ENCODE measurements around the gene LMTK3. TPM values are rescaled to one million over a fixed set of nuclear protein-coding genes. Genes with fewer than 3 reads are reported as not detected.
A peak's percentile ranks its signal among the peaks of the same experiment; 100 is the strongest.

Gene LMTK3
- total RNA-seq, 3 donors from 2014 or later (not counting 1 experiment from before 2014, with no cell fraction given) = 0.64 to 2.9 (median 1.9) TPM

DNA sequence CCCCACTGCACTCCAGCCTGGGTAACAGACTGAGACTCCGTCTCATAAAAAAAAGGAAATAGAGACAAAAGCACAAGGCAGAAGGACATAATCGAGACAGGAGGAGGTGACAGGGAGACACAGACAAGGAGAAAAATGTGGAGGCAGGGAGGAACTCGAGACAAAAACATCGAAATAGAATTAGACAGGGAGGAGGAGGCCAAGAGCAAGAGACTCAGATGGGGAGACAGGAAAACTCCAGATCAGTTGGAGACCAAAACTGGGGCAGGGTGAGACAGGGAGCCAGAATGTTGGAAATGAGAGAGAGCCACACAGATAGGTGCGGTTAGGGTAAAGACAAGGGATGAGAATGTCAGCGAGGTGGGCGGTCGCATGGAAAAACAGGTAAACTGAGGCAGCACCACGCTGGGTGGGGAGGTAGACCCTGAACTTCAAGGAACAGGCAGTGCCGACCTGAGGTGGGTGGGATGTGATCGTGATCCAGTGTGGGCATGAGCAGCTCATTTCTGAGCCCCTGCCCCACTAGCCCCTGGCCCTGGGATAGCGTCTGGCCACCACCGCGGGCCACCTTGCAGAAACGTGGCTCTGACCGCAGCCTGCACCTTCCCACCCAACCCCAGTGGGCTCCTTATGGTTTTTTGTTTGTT lies 27.3 kb downstream of the LMTK3 start:
- 88% methylated on average over 15 of the region's 16 CpGs for WGBS (ENCODE audit: insufficient coverage)
- TF ChIP-seq, protein P1, sequence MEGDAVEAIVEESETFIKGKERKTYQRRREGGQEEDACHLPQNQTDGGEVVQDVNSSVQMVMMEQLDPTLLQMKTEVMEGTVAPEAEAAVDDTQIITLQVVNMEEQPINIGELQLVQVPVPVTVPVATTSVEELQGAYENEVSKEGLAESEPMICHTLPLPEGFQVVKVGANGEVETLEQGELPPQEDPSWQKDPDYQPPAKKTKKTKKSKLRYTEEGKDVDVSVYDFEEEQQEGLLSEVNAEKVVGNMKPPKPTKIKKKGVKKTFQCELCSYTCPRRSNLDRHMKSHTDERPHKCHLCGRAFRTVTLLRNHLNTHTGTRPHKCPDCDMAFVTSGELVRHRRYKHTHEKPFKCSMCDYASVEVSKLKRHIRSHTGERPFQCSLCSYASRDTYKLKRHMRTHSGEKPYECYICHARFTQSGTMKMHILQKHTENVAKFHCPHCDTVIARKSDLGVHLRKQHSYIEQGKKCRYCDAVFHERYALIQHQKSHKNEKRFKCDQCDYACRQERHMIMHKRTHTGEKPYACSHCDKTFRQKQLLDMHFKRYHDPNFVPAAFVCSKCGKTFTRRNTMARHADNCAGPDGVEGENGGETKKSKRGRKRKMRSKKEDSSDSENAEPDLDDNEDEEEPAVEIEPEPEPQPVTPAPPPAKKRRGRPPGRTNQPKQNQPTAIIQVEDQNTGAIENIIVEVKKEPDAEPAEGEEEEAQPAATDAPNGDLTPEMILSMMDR (IDR thresholded peaks at IDR 0.05) = no peak
- peaks cover 0 to 7% of the 10 kb centered on the region in 2 donors for H3K27me3 Mint-ChIP-seq (ENCODE audit: low read depth in 2 of 2)
- Histone ChIP-seq H3K27ac (ENCODE audit: low read length) (no peak overlapping the region), H3K9me3 (ENCODE audit: control insufficient read depth, insufficient read depth, low read length) (no peaks in the 10 kb centered on the region), H3K4me3 (ENCODE audit: low read length) (no peak overlapping the region), H3K4me1 (ENCODE audit: control insufficient read depth, insufficient read depth, low read length) (peaks cover 18% of the 10 kb centered on the region), H3K36me3 (ENCODE audit: control insufficient read depth, insufficient read depth, low read length) (no peaks in the 10 kb centered on the region), H3K27me3 (ENCODE audit: control insufficient read depth, insufficient read depth, low read length) (no peaks in the 10 kb centered on the region)
- H3K4me3 Mint-ChIP-seq = peak overlapping the region; percentile 47
- H3K4me1 Mint-ChIP-seq = peaks cover 9 to 14% of the 10 kb centered on the region in 2 donors
- H3K36me3 Mint-ChIP-seq = no peaks in the 10 kb centered on the region
- no peak for DNase-seq
- intact Hi-C loops (cut with micrococcal nuclease) = no loop called here
- no peak overlapping the region for H3K27ac Mint-ChIP-seq
- no peaks in the 10 kb centered on the region for H3K9me3 Mint-ChIP-seq
- ATAC-seq = no peak

DNA sequence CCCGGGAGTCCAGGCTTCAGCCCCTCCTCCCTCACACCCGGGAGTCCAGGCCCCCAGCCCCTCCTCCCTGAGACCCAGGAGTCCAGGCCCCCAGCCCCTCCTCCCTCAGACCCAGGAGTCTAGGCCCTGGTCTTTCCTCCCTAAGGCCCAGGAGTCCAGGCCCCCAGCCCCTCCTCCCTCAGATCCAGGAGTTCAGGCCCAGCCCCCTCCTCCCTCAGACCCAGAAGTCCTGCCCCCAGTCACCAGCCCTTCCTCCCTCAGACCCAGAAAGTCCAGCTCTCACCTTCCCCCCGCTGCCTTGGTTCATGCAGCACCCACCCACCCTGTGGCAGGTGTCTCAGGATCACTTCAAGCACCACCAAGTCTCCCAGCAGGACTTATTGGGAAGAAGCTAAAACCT lies 28.3 kb downstream of the LMTK3 start:
- Histone ChIP-seq H3K27me3 (ENCODE audit: control insufficient read depth, insufficient read depth, low read length) (no peaks in the 10 kb centered on the region), H3K27ac (ENCODE audit: low read length) (no peak overlapping the region), H3K4me3 (ENCODE audit: low read length) (no peak overlapping the region), H3K4me1 (ENCODE audit: control insufficient read depth, insufficient read depth, low read length) (peaks cover 18% of the 10 kb centered on the region), H3K36me3 (ENCODE audit: control insufficient read depth, insufficient read depth, low read length) (no peaks in the 10 kb centered on the region), H3K9me3 (ENCODE audit: control insufficient read depth, insufficient read depth, low read length) (no peaks in the 10 kb centered on the region)
- whole genome bisulfite sequencing (ENCODE audit: insufficient coverage) = 54% methylated on average over 3 of the region's 3 CpGs
- intact Hi-C loops (cut with micrococcal nuclease) = no loop called here
- H3K36me3 Mint-ChIP-seq = no peaks in the 10 kb centered on the region
- ATAC-seq = no peak
- H3K9me3 Mint-ChIP-seq = no peaks in the 10 kb centered on the region
- H3K4me3 Mint-ChIP-seq = no peak overlapping the region
- DNase-seq = no peak
- no peak overlapping the region for H3K27ac Mint-ChIP-seq
- TF ChIP-seq, protein P1 (IDR thresholded peaks at IDR 0.05) = no peak
- peaks cover 9 to 14% of the 10 kb centered on the region in 2 donors for H3K4me1 Mint-ChIP-seq
- peaks cover 0 to 6% of the 10 kb centered on the region in 2 donors for H3K27me3 Mint-ChIP-seq (ENCODE audit: low read depth in 2 of 2)

DNA sequence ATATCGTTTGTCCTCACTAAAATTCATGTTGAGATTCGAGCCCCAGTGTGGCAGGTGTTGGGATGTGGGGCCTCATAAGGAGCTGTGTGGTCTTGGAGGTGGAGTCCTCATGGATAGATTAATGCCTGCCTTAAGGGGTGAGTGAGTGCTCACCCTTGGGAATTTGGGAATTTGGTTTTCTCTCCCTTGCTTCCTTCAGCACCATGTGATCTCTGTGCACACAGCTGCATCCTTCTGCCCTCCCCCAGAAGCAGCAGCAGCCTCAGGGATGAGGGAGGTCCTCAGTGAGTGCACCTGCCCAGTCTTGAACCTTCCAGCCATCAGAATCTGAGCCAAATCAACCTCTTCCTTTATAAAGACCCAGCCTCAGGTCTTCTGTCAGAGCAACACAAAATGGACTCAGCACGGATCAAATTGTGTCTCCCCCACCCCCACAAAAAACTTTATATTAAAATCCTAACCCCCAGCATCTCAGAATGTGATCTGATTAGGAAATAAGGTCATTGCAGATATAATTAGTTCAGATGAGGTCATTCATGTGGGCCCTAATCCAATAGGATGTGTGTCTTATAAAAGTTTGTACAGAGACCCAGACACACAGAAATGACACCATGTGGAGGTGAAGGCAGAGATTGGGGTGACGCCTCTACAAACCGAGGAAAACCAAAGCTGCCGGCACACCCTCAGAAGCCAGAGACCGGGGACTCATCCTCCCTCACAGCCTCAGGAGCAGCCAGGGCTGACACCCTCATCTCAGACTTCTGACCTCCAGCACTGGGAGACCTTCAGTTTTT lies 29.6 kb downstream of the LMTK3 start:
- Mint-ChIP-seq H3K27me3 (ENCODE audit: low read depth in 2 of 2) (peaks cover 0 to 4% of the 10 kb centered on the region in 2 donors), H3K4me3 (peak overlapping the region; percentile 50)
- TF ChIP-seq, protein P1 (IDR thresholded peaks at IDR 0.05) = no peak

More for the DNA sequence above, 29.6 kb downstream of the LMTK3 start:
- Histone ChIP-seq H3K36me3 (ENCODE audit: control insufficient read depth, insufficient read depth, low read length) (no peaks in the 10 kb centered on the region), H3K27me3 (ENCODE audit: control insufficient read depth, insufficient read depth, low read length) (no peaks in the 10 kb centered on the region), H3K27ac (ENCODE audit: low read length) (no peak overlapping the region), H3K4me3 (ENCODE audit: low read length) (no peak overlapping the region), H3K9me3 (ENCODE audit: control insufficient read depth, insufficient read depth, low read length) (no peaks in the 10 kb centered on the region), H3K4me1 (ENCODE audit: control insufficient read depth, insufficient read depth, low read length) (peaks cover 18% of the 10 kb centered on the region)
- intact Hi-C loops (cut with micrococcal nuclease) = no loop called here
- ATAC-seq = no peak
- no peaks in the 10 kb centered on the region for H3K36me3 Mint-ChIP-seq
- H3K4me1 Mint-ChIP-seq = peaks cover 9 to 14% of the 10 kb centered on the region in 2 donors
- WGBS (ENCODE audit: insufficient coverage) = 90% methylated on average over 7 of the region's 7 CpGs
- no peaks in the 10 kb centered on the region for H3K9me3 Mint-ChIP-seq
- no peak overlapping the region for H3K27ac Mint-ChIP-seq
- no peak for DNase-seq
